Mucosa of descending colon (tissue), 3 donors: ENCODE results near the gene MEST. TPM values are rescaled to one million over a fixed set of nuclear protein-coding genes. Genes with fewer than 3 reads are reported as not detected.

Experiments
- ATAC-seq: fragments of 200-7000 bp; cut with Tn5 transposase; one replicate; pipeline ENCODE4 v1.9.1; 2020; ENCODE audit warnings: mild to moderate bottlenecking, moderate library complexity
- DNase-seq, 3 donors: peaks; one replicate each; pipeline ENCODE4 v3.0.0-alpha.2; 2020
- H3K36me3 ChIP-seq: fragments of 200-600 bp; one replicate; pipeline ENCODE4 v1.8.0; 2021; ENCODE audit warnings: low read depth, mild to moderate bottlenecking
- H3K4me1 ChIP-seq: fragments of 200-600 bp; one replicate; pipeline ENCODE4 v1.8.0; 2021; ENCODE audit warnings: low read depth, mild to moderate bottlenecking
- H3K4me3 ChIP-seq: fragments of 200-600 bp; one replicate; pipeline ENCODE4 v1.8.0; 2021; ENCODE audit warnings: mild to moderate bottlenecking
- H3K9me3 ChIP-seq: fragments of 200-600 bp; one replicate; pipeline ENCODE4 v1.8.0; 2021; ENCODE audit warnings: mild to moderate bottlenecking
- intact Hi-C, 2 donors: fragments of 100-400 bp; cut with DNase I in 1 of 2; cut with micrococcal nuclease in 1 of 2; formaldehyde crosslinking; loops; one replicate each; pipeline versions ENCODE4 v1.11.0 to v1.11.1; 2022; cut with DNase I, micrococcal nuclease
- total RNA-seq, 3 donors: library from RNA; stranded (reverse); fragmentation: NEBNext Ultra II Directional in 2 of 3; extraction: Animal tissue kit (Norgen Biotek cat#: 25700) in 2 of 3; gene quantifications; one replicate each; pipeline versions ENCODE4 v1.2.1 to v1.2.4, GENCODE V29; 2021 to 2023
- TF ChIP-seq, protein P1 (sequence below): fragments of 200-600 bp; IDR thresholded peaks from one replicate; pipeline ENCODE4 v1.8.0; 2022; ENCODE audit warnings: antibody characterized with exemption, mild to moderate bottlenecking
- donor health status: DM: no; HTN: no; CAD: no; lungs with moderate emphysema.
- donor health status: DM: no; HTN: no; CAD: no.
- donor health status: DM: no; HTN: yes; CAD: no.

Gene MEST
- total RNA-seq, 3 donors from 2014 or later = 31.7 to 61.4 (median 42.6) TPM

DNA sequence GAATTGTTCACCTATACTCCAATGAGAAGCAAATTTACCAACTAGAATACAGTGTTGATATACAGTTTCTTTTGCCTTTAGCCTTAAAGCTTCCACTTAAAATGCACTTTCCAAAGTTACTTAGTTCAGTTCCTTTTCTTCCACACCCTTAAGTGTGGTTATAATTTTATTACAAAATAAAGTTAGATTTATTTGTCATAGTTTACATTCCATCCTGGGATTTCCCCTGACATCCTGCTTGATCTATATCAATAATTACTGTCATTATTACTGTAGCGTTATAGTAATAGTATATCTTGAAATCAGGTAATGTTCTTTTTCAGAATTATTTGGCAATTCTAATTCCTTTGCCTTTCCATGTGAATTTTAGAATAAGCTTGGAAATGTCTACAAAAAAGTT lies 23.3 kb upstream of the MEST start:
- Histone ChIP-seq H3K4me3 (no peak overlapping the region), H3K36me3 (no peaks in the 10 kb centered on the region), H3K4me1 (no peaks in the 10 kb centered on the region), H3K9me3 (no peaks in the 10 kb centered on the region)
- TF ChIP-seq, protein P1, sequence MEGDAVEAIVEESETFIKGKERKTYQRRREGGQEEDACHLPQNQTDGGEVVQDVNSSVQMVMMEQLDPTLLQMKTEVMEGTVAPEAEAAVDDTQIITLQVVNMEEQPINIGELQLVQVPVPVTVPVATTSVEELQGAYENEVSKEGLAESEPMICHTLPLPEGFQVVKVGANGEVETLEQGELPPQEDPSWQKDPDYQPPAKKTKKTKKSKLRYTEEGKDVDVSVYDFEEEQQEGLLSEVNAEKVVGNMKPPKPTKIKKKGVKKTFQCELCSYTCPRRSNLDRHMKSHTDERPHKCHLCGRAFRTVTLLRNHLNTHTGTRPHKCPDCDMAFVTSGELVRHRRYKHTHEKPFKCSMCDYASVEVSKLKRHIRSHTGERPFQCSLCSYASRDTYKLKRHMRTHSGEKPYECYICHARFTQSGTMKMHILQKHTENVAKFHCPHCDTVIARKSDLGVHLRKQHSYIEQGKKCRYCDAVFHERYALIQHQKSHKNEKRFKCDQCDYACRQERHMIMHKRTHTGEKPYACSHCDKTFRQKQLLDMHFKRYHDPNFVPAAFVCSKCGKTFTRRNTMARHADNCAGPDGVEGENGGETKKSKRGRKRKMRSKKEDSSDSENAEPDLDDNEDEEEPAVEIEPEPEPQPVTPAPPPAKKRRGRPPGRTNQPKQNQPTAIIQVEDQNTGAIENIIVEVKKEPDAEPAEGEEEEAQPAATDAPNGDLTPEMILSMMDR = no peak
- intact Hi-C loops = no loop called here
- ATAC-seq = no peak
- no peak for DNase-seq

DNA sequence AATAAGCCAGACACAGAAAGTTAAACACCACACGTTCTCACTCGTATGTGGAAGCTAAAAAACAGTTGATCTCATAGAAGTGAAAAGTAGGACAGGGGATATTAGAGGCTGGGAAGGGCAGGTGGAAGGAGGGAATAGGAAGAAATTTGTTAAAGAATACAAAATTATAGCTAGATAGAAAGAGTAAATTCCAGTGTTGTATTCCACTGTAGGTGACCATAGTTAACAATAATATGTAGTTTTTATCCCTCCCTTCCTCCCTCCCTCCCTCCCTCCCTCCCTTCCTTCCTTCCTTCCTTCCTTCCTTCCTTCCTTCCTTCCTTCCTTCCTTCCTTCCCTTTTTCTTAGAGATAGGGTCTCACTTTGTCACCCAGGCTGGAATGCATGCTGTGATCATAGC lies 19.9 kb upstream of the MEST start:
- intact Hi-C loops = no loop called here
- TF ChIP-seq, protein P1 = no peak
- Histone ChIP-seq H3K4me3 (no peak overlapping the region), H3K4me1 (no peaks in the 10 kb centered on the region), H3K9me3 (no peaks in the 10 kb centered on the region), H3K36me3 (no peaks in the 10 kb centered on the region)
- DNase-seq (no peak), ATAC-seq (no peak)

DNA sequence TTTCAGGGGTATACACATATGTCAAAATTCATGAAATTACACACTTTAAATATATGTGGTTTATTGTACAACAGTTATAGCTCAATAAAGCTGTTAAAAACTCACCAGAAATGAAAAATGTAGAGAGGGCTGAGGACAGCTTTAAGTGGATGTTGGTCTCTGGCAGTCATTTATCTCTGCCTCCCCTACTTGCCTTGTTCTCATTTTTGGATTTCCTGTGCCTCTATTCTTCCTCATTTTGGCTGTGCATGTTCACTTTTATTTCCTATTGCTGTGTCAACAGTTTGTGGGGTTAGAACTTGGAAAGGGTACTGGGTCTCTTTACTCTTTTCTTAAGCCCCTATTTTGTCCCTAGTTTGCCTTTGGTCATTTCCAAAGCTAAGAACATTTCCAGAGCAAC lies 18.6 kb upstream of the MEST start:
- DNase-seq (no peak), ATAC-seq (no peak)
- intact Hi-C loops = no loop called here
- no peak overlapping the region for H3K4me3 ChIP-seq
- no peaks in the 10 kb centered on the region for H3K36me3 ChIP-seq
- peaks cover 6% of the 10 kb centered on the region for H3K9me3 ChIP-seq
- no peaks in the 10 kb centered on the region for H3K4me1 ChIP-seq
- TF ChIP-seq, protein P1 = no peak

DNA sequence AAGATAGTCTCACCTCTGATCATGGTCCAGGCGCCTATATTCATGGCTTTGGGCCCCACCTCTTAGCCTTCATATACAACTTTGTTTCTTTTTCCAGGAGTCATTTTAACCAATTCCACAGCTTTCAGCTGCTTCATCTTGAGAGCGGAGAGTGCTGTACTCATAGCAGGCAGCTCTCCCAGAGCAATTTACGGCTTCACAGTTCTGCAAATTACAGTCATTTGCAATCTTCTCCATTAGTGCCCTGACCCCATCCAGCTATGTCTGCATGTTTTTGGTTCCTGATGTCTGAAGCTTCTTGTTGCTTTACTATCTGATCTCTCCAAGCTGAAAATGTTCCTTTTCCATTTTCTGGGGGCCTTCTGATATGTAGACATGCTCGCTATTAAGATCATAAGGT lies 18.0 kb upstream of the MEST start:
- DNase-seq = no peak
- H3K36me3 ChIP-seq = no peaks in the 10 kb centered on the region
- H3K4me1 ChIP-seq = no peaks in the 10 kb centered on the region
- TF ChIP-seq, protein P1 = no peak
- intact Hi-C loops = no loop called here
- H3K9me3 ChIP-seq = peaks cover 7% of the 10 kb centered on the region
- ATAC-seq = no peak
- no peak overlapping the region for H3K4me3 ChIP-seq

DNA sequence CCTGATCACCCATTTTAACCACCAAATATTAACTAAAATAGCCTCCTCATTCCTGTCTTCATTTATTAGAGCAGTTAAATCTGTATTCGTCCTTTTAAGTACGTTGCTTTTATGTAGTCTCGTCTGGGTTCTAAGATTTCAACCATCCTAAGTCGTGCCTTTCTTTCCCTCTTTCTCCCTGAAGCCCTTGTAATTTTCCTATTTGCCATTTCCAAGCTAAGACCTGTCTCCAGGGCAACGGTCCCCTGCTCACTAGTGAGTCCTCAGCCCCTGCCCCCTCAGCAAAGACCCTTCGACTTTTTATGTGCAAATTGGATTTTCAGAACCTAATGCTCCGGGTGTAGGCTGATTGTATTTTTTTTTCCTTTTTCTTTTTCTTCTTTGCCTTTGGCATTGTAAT lies 16.1 kb upstream of the MEST start:
- DNase-seq (no peak), ATAC-seq (no peak)
- no peaks in the 10 kb centered on the region for H3K36me3 ChIP-seq
- H3K4me1 ChIP-seq = no peaks in the 10 kb centered on the region
- TF ChIP-seq, protein P1 = no peak
- H3K4me3 ChIP-seq = no peak overlapping the region
- H3K9me3 ChIP-seq = peaks cover 7% of the 10 kb centered on the region
- intact Hi-C loops = no loop called here
